Gastroesophageal sphincter (tissue), 3 donors: ENCODE data around the gene NR0B2.

Experiments
- CTCF ChIP-seq, 4 experiments: fragments of 200-600 bp in 2 of 4; fragments of 450-650 bp in 2 of 4; sonication (generic) in 1 of 4; IDR thresholded peaks; one replicate each; pipeline ENCODE4 v1.5.1; 2017 to 2019; ENCODE audit warnings: antibody characterized with exemption in 4 of 4, mild to moderate bottlenecking in 2 of 4, moderate library complexity in 2 of 4
- POLR2A ChIP-seq, 2 donors: fragments of 450-650 bp; IDR thresholded peaks; one replicate each; pipeline ENCODE4 v1.6.1; 2017; ENCODE audit warnings: antibody characterized with exemption in 2 of 2, mild to moderate bottlenecking in 2 of 2, moderate library complexity in 1 of 2
- POLR2AphosphoS5 ChIP-seq: sonication (generic); formaldehyde crosslinking; IDR thresholded peaks from one replicate; pipeline ENCODE4 v1.6.1; 2017; ENCODE audit warnings: antibody characterized with exemption

- TF ChIP-seq POLR2A (IDR thresholded peaks at IDR 0.05) (no peak), CTCF (IDR thresholded peaks at IDR 0.05) (no peak), POLR2AphosphoS5 (no peak)
These were observed 32.5 kb upstream of the NR0B2 start for GRCh38 chr1:26946270-26946669.
